Measurements from ENCODE around the gene WDR83.
A peak's percentile ranks its signal among the peaks of the same experiment; 100 is the strongest.
"Not testable (repeated sequence)": the region's sequence is repeated elsewhere in the genome, so short reads cannot be mapped to it uniquely, and the experiment has no call there.

Gene WDR83

GRCh38 chr19:12656899-12657571 is 9.6 kb upstream of the WDR83 start:
- no peak for DNase-seq

GRCh38 chr19:12657966-12658365 is 8.6 kb upstream of the WDR83 start:
- no peak for DNase-seq

GRCh38 chr19:12660980-12661379 is 5.6 kb upstream of the WDR83 start:
- DNase-seq, result no peak

GRCh38 chr19:12664406-12665280 is 2.0 kb upstream of the WDR83 start:
- DNase-seq, result no peak

- peak in 2 of 4 experiments; percentile 31 to 32 for DNase-seq
Measured at GRCh38 chr19:12665281-12665573, 1.4 kb upstream of the WDR83 start.

GRCh38 chr19:12665671-12666264 is 839 bp upstream of the WDR83 start:
- DNase-seq, result no peak

- no peak for DNase-seq
Measured at GRCh38 chr19:12667731-12668302, 1.2 kb downstream of the WDR83 start.

- DNase-seq, result no peak
Measured at GRCh38 chr19:12668346-12668745, 1.7 kb downstream of the WDR83 start.

GRCh38 chr19:12668932-12669269 is 2.3 kb downstream of the WDR83 start:
- peak; percentile 18 to 38 (median 25) for DNase-seq

- peak; percentile 36 to 59 (median 46) for DNase-seq
Measured at GRCh38 chr19:12669270-12670158, 2.9 kb downstream of the WDR83 start.

GRCh38 chr19:12670159-12670928 is 3.7 kb downstream of the WDR83 start:
- DNase-seq, result no peak

GRCh38 chr19:12672744-12673143 is 6.1 kb downstream of the WDR83 start:
- DNase-seq, result no peak

GRCh38 chr19:12675399-12675798 is 8.8 kb downstream of the WDR83 start:
- DNase-seq, result no peak

GRCh38 chr19:12675940-12676339 is 9.3 kb downstream of the WDR83 start:
- no peak for DNase-seq

GRCh38 chr19:12676384-12676792 is 9.8 kb downstream of the WDR83 start:
- DNase-seq, result peak; percentile 68 to 90 (median 81)

GRCh38 chr19:12676928-12677327 is 10.3 kb downstream of the WDR83 start:
- no peak for DNase-seq

GRCh38 chr19:12678039-12678438 is 11.4 kb downstream of the WDR83 start:
- not testable (repeated sequence) for DNase-seq

GRCh38 chr19:12680034-12680433 is 13.4 kb downstream of the WDR83 start:
- DNase-seq, result no peak

GRCh38 chr19:12681074-12681987 is 14.7 kb downstream of the WDR83 start, which contains the start of gene DHPS:
TSS of gene DHPS (minus strand) at chr19:12681880. CDS start at chr19:12681766, 114 bp downstream.
- DNase-seq, result peak; percentile 59 to 78 (median 73)

- DNase-seq, result no peak
Measured at GRCh38 chr19:12685831-12686230, 19.2 kb downstream of the WDR83 start.
